K562 (cell line): ENCODE measurements around the gene VPS16. TPM values are rescaled to one million over a fixed set of nuclear protein-coding genes. Genes with fewer than 3 reads are reported as not detected.

ENCODE experiments used
- CBX3 ChIP-seq, 2 experiments: IDR thresholded peaks; 1 replicate in 1 of 2; 2 replicates in 1 of 2; pipeline ENCODE4 v1.6.1; 2012; ENCODE audit warnings: inconsistent platforms in 2 of 2, low read length in 2 of 2, borderline replicate concordance in 1 of 2, control low read depth in 1 of 2
- CGGBP1 ChIP-seq: fragments of 250-450 bp; sonication (Bioruptor Pico); IDR thresholded peaks from 2 replicates; pipeline ENCODE4 v1.9.0; 2021; ENCODE audit warnings: mild to moderate bottlenecking
- E2F6 ChIP-seq, 2 experiments: IDR thresholded peaks; 2 replicates each; pipeline ENCODE4 v1.6.1; 2011; ENCODE audit warnings: borderline replicate concordance in 1 of 2, control low read depth in 1 of 2, low read depth in 1 of 2, low read length in 1 of 2, mild to moderate bottlenecking in 1 of 2, mixed read lengths in 1 of 2, moderate library complexity in 1 of 2; ENCODE audit not compliant: insufficient read depth in 1 of 2, insufficient read length in 1 of 2, poor library complexity in 1 of 2, severe bottlenecking in 1 of 2; ENCODE audit errors: extremely low read depth in 1 of 2
- ELF2 ChIP-seq: fragments of 250-450 bp; sonication (Bioruptor Pico); IDR thresholded peaks from 2 replicates; pipeline ENCODE4 v1.5.0; 2021; ENCODE audit warnings: mild to moderate bottlenecking
- FOXP1 ChIP-seq: sonication (generic); formaldehyde crosslinking; IDR thresholded peaks from 2 replicates; pipeline ENCODE4 v1.8.0; 2022; ENCODE audit warnings: mild to moderate bottlenecking, missing genetic modification reagents
- HDGF ChIP-seq: fragments of 450-650 bp; IDR thresholded peaks from 2 replicates; pipeline ENCODE4 v1.6.1; 2016
- HOMEZ ChIP-seq: fragments of 250-450 bp; sonication (Bioruptor Pico); IDR thresholded peaks from 2 replicates; pipeline ENCODE4 v1.4.0; 2020; ENCODE audit warnings: mild to moderate bottlenecking, moderate library complexity
- ILK ChIP-seq: fragments of 450-650 bp; IDR thresholded peaks from 2 replicates; pipeline ENCODE4 v1.6.1; 2016; ENCODE audit warnings: missing genetic modification characterization, low read depth, mild to moderate bottlenecking, missing compliant biosample characterization, moderate library complexity, borderline replicate concordance
- KDM4B ChIP-seq, 2 experiments: fragments of 450-650 bp in 1 of 2; sonication (generic) in 1 of 2; IDR thresholded peaks; 2 replicates each; pipeline ENCODE4 v1.6.1; 2016 to 2017; ENCODE audit warnings: borderline replicate concordance in 2 of 2, antibody characterized with exemption in 1 of 2, low read depth in 1 of 2, mild to moderate bottlenecking in 1 of 2
- NR3C1 ChIP-seq: sonication (generic); formaldehyde crosslinking; IDR thresholded peaks from 2 replicates; pipeline ENCODE4 v1.8.1; 2022; ENCODE audit warnings: missing genetic modification reagents
- PBX2 ChIP-seq, 2 experiments: IDR thresholded peaks in 1 of 2; conservative IDR thresholded peaks in 1 of 2; 2 replicates each; pipeline ENCODE4 v1.6.1; 2016; ENCODE audit warnings: low read depth in 2 of 2, mild to moderate bottlenecking in 1 of 2, missing compliant biosample characterization in 1 of 2, missing genetic modification characterization in 1 of 2, moderate library complexity in 1 of 2
- POLR2AphosphoS5 ChIP-seq: IDR thresholded peaks from 2 replicates; pipeline ENCODE4 v1.6.1; 2011; ENCODE audit warnings: mild to moderate bottlenecking, low read depth, low read length, moderate library complexity; ENCODE audit not compliant: control insufficient read depth, insufficient read depth
- POLR3A ChIP-seq: IDR thresholded peaks from 2 replicates; pipeline ENCODE4 v1.6.1; 2011; ENCODE audit warnings: borderline replicate concordance, mild to moderate bottlenecking, moderate library complexity; ENCODE audit not compliant: insufficient read length, insufficient read depth; ENCODE audit errors: extremely low read depth
- RBM34 ChIP-seq: fragments of 200-400 bp; formaldehyde crosslinking; IDR thresholded peaks from 2 replicates; pipeline ENCODE4 v1.6.1; 2018; ENCODE audit warnings: low read length, borderline replicate concordance; ENCODE audit not compliant: insufficient read depth
- RBM39 ChIP-seq: fragments of 200-400 bp; formaldehyde crosslinking; optimal IDR thresholded peaks from 2 replicates; pipeline ENCODE3; 2018; ENCODE audit warnings: low read depth, low read length
- ZBTB33 ChIP-seq: sonication (generic); formaldehyde crosslinking; IDR thresholded peaks from 2 replicates; pipeline ENCODE4 v1.8.1; 2023; ENCODE audit warnings: mild to moderate bottlenecking, missing genetic modification reagents
- ZNF174 ChIP-seq: fragments of 250-450 bp; sonication (Bioruptor Pico); IDR thresholded peaks from 2 replicates; pipeline ENCODE4 v1.4.0; 2020; ENCODE audit warnings: mild to moderate bottlenecking
- ZNF696 ChIP-seq: fragments of 250-450 bp; sonication (Bioruptor Pico); conservative IDR thresholded peaks from 2 replicates; pipeline ENCODE4 v1.4.0; 2020; ENCODE audit warnings: mild to moderate bottlenecking, moderate library complexity
- polyA plus RNA-seq, 8 experiments: library from polyadenylated mRNA; depleted of rRNA in 4 of 8; stranded (reverse) in 5 of 8; unstranded in 3 of 8; fragments of >200 nt; fragmentation: Nextera tagmentation in 2 of 8; fragmentation: Illumina TruSeq in 1 of 8; extraction: Ambion mirVana in 2 of 8; extraction: Trizol in 1 of 8; gene quantifications; 2 replicates each; pipeline versions ENCODE4 v1.2.1 to v1.2.3, GENCODE V29; 2011 to 2014; ENCODE audit warnings: inconsistent platforms in 1 of 8, missing spikeins in 1 of 8
- total RNA-seq, 7 experiments: library from RNA; depleted of rRNA in 6 of 7; stranded (reverse); fragments of >200 nt in 6 of 7; fragmentation: Illumina TruSeq in 2 of 7; extraction: Trizol in 2 of 7; gene quantifications; 2 replicates each; pipeline versions ENCODE4 v1.2.1 to v1.2.3, GENCODE V29; 2011 to 2021; ENCODE audit warnings: low replicate concordance in 1 of 7

The VPS16 gene
- total and polyA plus RNA-seq, 9 of the 15 experiments (the other 6 are each of a cell fraction or from before 2014, with no cell fraction given) = 6.8 to 24.7 (median 14.0) TPM

GRCh38 chr20:2872459-2873009, 32.0 kb downstream of the VPS16 start (continued):
- TF ChIP-seq ILK (tag) = no peak
- TF ChIP-seq FOXP1 (CRISPR knock-in tag) = peak; percentile 45; the same call in 1 of the 2 replicates
- peak in 1 of 2 experiments; percentile 62; a peak in 1 of 3 replicates for TF ChIP-seq CBX3 (IDR thresholded peaks at IDR 0.05; ENCODE audit: borderline replicate concordance in 1 of 2, low read length in 2 of 2)
- no peak for TF ChIP-seq ZNF696 (CRISPR knock-in tag)
- TF ChIP-seq ZBTB33 (CRISPR knock-in tag) = no peak; the same call in 1 of the 2 replicates
- TF ChIP-seq POLR2AphosphoS5 = 0 out of 2 replicates have a peak, but pooled peaks have one; percentile 27
- no peak for TF ChIP-seq RBM34
- no peak for TF ChIP-seq RBM39
- no peak for TF ChIP-seq CGGBP1 (CRISPR knock-in tag)
- no peak; a peak in 1 of 4 replicates for TF ChIP-seq KDM4B (IDR thresholded peaks at IDR 0.05; ENCODE audit: borderline replicate concordance in 2 of 2, low read depth in 1 of 2)
- TF ChIP-seq HDGF = no peak
- TF ChIP-seq NR3C1 (CRISPR knock-in tag) = no peak
- no peak for TF ChIP-seq ZNF174 (CRISPR knock-in tag)
- no peak for TF ChIP-seq POLR3A
- TF ChIP-seq E2F6 (IDR thresholded peaks at IDR 0.05; ENCODE audit: borderline replicate concordance in 1 of 2, extremely low read depth in 1 of 2, insufficient read depth in 1 of 2, insufficient read length in 1 of 2, low read depth in 1 of 2, low read length in 1 of 2, poor library complexity in 1 of 2, severe bottlenecking in 1 of 2) = peak; percentile 69 to 85
- TF ChIP-seq ELF2 (CRISPR knock-in tag) = 0 out of 2 replicates have a peak, but pooled peaks have one; percentile 30
- no peak for TF ChIP-seq PBX2 (CRISPR knock-in tag; IDR thresholded peaks at IDR 0.05; ENCODE audit: low read depth)
- no peak for TF ChIP-seq PBX2 (tag; conservative IDR thresholded peaks at IDR 0.05; ENCODE audit: low read depth)
- TF ChIP-seq HOMEZ (CRISPR knock-in tag) = no peak
